RWPE1 (cell line): Measurements from ENCODE around the gene MTREX.

Source experiments
- CTCF ChIA-PET: fragments of 350-600 bp; sonication (Branson Sonifier 250); formaldehyde crosslinking; extraction: SDS; loops from one replicate; lab custom pipeline; 2021; lab: Yijun Ruan, JAX
- POLR2A ChIA-PET: fragments of 400-600 bp; formaldehyde crosslinking; extraction: SDS; loops from one replicate; lab custom pipeline; 2020; ENCODE audit warnings: antibody characterized with exemption; ENCODE audit not compliant: low non-redundant PET; lab: Yijun Ruan, JAX
- DNase-seq: peaks from one replicate; pipeline ENCODE4 v3.0.0; 2012; ENCODE audit warnings: low spot score
- H3K27ac ChIP-seq: fragments of 450-650 bp; 2 replicates; pipeline ENCODE4 v1.5.1; 2017
- CTCF ChIP-seq: fragments of 450-650 bp; conservative IDR thresholded peaks from 2 replicates; pipeline ENCODE4 v1.5.1; 2017; ENCODE audit warnings: low read depth, mild to moderate bottlenecking

MTREX gene

GRCh38 chr5:55467862-55468551 is 160.2 kb downstream of the MTREX start:
- no peak for DNase-seq
- no peak for TF ChIP-seq CTCF
- POLR2A ChIA-PET: no interaction called here
- CTCF ChIA-PET: interaction anchor here (0.6 kb wide), 1 partner anchor 1664 kb away, joined by 3 read pairs; no protein-coding TSS in a partner anchor
- H3K27ac ChIP-seq: no peak overlapping the region

GRCh38 chr5:55469839-55470238 is 162.1 kb downstream of the MTREX start:
- no peak for TF ChIP-seq CTCF
- ChIA-PET CTCF (no interaction called here), POLR2A (no interaction called here)
- no peak for DNase-seq
- no peak overlapping the region for H3K27ac ChIP-seq

DNA sequence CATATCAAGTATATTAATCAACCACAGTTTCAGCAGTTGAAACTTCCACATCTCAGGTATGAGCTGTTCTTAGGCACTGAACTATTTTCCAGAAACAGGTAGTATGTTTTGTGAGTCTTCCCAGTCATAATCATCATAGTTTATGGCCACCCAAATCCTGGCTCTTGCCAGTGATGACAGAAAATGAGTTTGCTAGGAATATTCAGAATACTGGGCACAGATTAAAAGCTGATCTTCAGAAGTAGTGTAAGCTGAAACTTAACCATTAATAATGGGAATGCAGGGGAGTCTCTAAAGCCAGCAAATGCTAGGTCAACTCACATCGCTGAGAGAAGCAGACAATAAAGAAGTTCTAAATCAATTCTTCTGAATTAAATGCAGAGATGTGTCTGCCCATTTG is 162.5 kb downstream of the MTREX start:
- ChIA-PET POLR2A (no interaction called here), CTCF (interaction anchor here (1.1 kb wide), 1 partner anchor 13 kb away, joined by 6 read pairs; no protein-coding TSS in a partner anchor)
- H3K27ac ChIP-seq: no peak overlapping the region
- DNase-seq: no peak
- no peak for TF ChIP-seq CTCF

GRCh38 chr5:55471468-55471867 is 163.7 kb downstream of the MTREX start:
- CTCF ChIA-PET: interaction anchor here (0.7 to 0.9 kb wide), 2 partner anchors 94 to 220 kb away, joined by 4 to 5 read pairs; no protein-coding TSS in a partner anchor
- no peak for TF ChIP-seq CTCF
- no peak overlapping the region for H3K27ac ChIP-seq
- no peak for DNase-seq
- POLR2A ChIA-PET: no interaction called here

DNA sequence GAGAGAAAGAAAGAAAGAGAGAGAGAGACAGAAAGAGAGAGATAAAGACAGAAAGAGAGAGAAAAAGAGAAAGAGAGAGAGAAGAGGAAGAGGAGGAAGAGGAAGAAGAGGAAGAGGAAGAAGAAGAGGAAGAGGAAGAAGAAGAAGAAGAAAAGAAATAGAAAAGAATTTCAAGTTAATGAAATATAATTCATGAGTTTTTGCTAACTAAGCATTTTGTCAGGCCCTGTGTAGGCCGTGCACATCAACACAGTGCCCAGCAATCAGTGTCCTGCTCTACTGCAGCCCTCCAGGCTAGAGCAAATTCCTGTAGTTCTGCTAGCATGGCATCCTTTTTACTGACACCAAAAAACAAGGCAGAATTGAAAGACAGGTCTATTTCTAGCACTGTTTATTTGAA is 164.9 kb downstream of the MTREX start:
- TF ChIP-seq CTCF: no peak
- ChIA-PET CTCF (interaction anchor here (0.6 kb wide), 1 partner anchor 1133 kb away, joined by 4 read pairs; no protein-coding TSS in a partner anchor), POLR2A (no interaction called here)
- no peak overlapping the region for H3K27ac ChIP-seq
- no peak for DNase-seq
